ENCODE measurements around the gene MINDY4B. TPM values are rescaled to one million over a fixed set of nuclear protein-coding genes. Genes with fewer than 3 reads are reported as not detected.

Gene MINDY4B
- total and polyA plus RNA-seq, 2 of the 8 experiments (the other 6 are each of a cell fraction or from before 2014, with no cell fraction given): not detected

- H3K9me3 ChIP-seq (ENCODE audit: insufficient read depth in 2 of 2, low read depth in 1 of 2, low read length in 1 of 2): no peaks in the 10 kb centered on the region; a peak in 1 of 4 replicates
- H2BK120ac ChIP-seq (replicated peaks; ENCODE audit: low read depth, low read length): no peak overlapping the region
- no peak overlapping the region for H4K91ac ChIP-seq (replicated peaks; ENCODE audit: insufficient read length, low read length)
- H3K79me2 ChIP-seq (ENCODE audit: control insufficient read depth in 1 of 2, insufficient read depth in 2 of 2, low read length in 2 of 2): no peaks in the 10 kb centered on the region
- H3K14ac ChIP-seq (ENCODE audit: insufficient read length): no peak overlapping the region
- H2AFZ ChIP-seq (ENCODE audit: low read length): no peak overlapping the region
- FAIRE-seq (no peak), DNase-seq (ENCODE audit: low read depth in 1 of 2, low spot score in 2 of 2) (no peak)
- H2BK5ac ChIP-seq (ENCODE audit: low read depth, low read length): no peak overlapping the region
- no peak overlapping the region for H2AK5ac ChIP-seq (ENCODE audit: low read depth, low read length)
- no peaks in the 10 kb centered on the region for H3K79me1 ChIP-seq (ENCODE audit: low read depth, low read length)
- no peak overlapping the region for H2BK15ac ChIP-seq (ENCODE audit: low read length)
- H3K27ac ChIP-seq (ENCODE audit: low read depth, low read length): no peak overlapping the region
- H4K20me1 ChIP-seq (replicated peaks in 1 of 2; ENCODE audit: control insufficient read depth in 1 of 2, insufficient read depth in 2 of 2, low read length in 2 of 2): no peaks in the 10 kb centered on the region
- H3K23ac ChIP-seq (ENCODE audit: insufficient read length): no peak overlapping the region
- H3K18ac ChIP-seq (ENCODE audit: extremely low read depth, low read length): no peak overlapping the region
- no peak overlapping the region for H3K9ac ChIP-seq (replicated peaks in 1 of 4; ENCODE audit: extremely low read depth in 1 of 4, low read depth in 3 of 4, low read length in 3 of 4)
- CTCF ChIA-PET (ENCODE audit: partially characterized antibody): interaction anchor here (0.6 to 2.1 kb wide), 13 partner anchors 9 to 294 kb away, joined by 3 to 6 read pairs (median 3); no protein-coding TSS in a partner anchor
- no peak overlapping the region for H3K4me2 ChIP-seq (ENCODE audit: insufficient read depth in 1 of 2, low read depth in 2 of 2, low read length in 2 of 2)
- no peak overlapping the region for H4K8ac ChIP-seq (ENCODE audit: extremely low read depth, insufficient read depth, low read length)
- H4K5ac ChIP-seq (ENCODE audit: insufficient read length, low read depth, low read length): no peak overlapping the region
- H3K4ac ChIP-seq (replicated peaks; ENCODE audit: insufficient read length, low read depth, low read length): no peak overlapping the region
- no peaks in the 10 kb centered on the region for H3K36me3 ChIP-seq (ENCODE audit: control insufficient read depth in 2 of 4, insufficient read depth in 4 of 4, low read length in 3 of 4)
- POLR2A ChIA-PET (ENCODE audit: partially characterized antibody): interaction anchor here (1.1 to 1.5 kb wide), 2 partner anchors 9 to 102 kb away, joined by 3 read pairs; no protein-coding TSS in a partner anchor
- H3K4me1 ChIP-seq (replicated peaks in 1 of 4; ENCODE audit: control insufficient read depth in 3 of 4, insufficient read depth in 4 of 4, low read length in 3 of 4): no peaks in the 10 kb centered on the region
- H2BK12ac ChIP-seq (ENCODE audit: low read depth, low read length): no peak overlapping the region
- WGBS, 2 experiments (ENCODE audit: extremely low coverage in 1 of 2, insufficient coverage in 1 of 2, insufficient read length in 1 of 2, insufficient replicate concordance in 2 of 2, low coverage in 1 of 2, low lambda C conversion rate in 2 of 2, missing lambda C conversion rate in 1 of 2): 80% methylated on average over 6 of the region's 6 CpGs; no CpG with 5 or more reads in 1 of the 2 experiments
- H3K56ac ChIP-seq (replicated peaks; ENCODE audit: insufficient read length, low read depth, low read length): no peak overlapping the region
- no peaks in the 10 kb centered on the region for H3K27me3 ChIP-seq (replicated peaks in 1 of 4; ENCODE audit: control insufficient read depth in 3 of 4, extremely low read depth in 1 of 4, insufficient read depth in 3 of 4, low read length in 3 of 4)
- H3K23me2 ChIP-seq (ENCODE audit: low read depth, low read length): no peaks in the 10 kb centered on the region
- TF ChIP-seq, protein P1, sequence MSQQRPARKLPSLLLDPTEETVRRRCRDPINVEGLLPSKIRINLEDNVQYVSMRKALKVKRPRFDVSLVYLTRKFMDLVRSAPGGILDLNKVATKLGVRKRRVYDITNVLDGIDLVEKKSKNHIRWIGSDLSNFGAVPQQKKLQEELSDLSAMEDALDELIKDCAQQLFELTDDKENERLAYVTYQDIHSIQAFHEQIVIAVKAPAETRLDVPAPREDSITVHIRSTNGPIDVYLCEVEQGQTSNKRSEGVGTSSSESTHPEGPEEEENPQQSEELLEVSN (IDR thresholded peaks at IDR 0.05): no peak
- TF ChIP-seq RAD21 (IDR thresholded peaks at IDR 0.05 in 1 of 2, conservative IDR thresholded peaks at IDR 0.05 in 1 of 2; ENCODE audit: low read depth in 2 of 2, low read length in 2 of 2): peak; percentile 13 to 24; a peak in 1 of 4 replicates
- no peak overlapping the region for H3K4me3 ChIP-seq (ENCODE audit: extremely low read depth in 1 of 4, insufficient read depth in 2 of 4, low read depth in 3 of 4, low read length in 4 of 4)
- no peak overlapping the region for H2BK20ac ChIP-seq (ENCODE audit: low read length)
Measured at GRCh38 chr3:150889106-150889505, 16.1 kb downstream of the MINDY4B start.

Measured in H1 (cell line).